ENCODE measurements around the gene LILRB5. TPM values are rescaled to one million over a fixed set of nuclear protein-coding genes. Genes with fewer than 3 reads are reported as not detected.

Gene LILRB5
- polyA plus RNA-seq, 2 donors = 0.63 to 0.92 TPM

DNA sequence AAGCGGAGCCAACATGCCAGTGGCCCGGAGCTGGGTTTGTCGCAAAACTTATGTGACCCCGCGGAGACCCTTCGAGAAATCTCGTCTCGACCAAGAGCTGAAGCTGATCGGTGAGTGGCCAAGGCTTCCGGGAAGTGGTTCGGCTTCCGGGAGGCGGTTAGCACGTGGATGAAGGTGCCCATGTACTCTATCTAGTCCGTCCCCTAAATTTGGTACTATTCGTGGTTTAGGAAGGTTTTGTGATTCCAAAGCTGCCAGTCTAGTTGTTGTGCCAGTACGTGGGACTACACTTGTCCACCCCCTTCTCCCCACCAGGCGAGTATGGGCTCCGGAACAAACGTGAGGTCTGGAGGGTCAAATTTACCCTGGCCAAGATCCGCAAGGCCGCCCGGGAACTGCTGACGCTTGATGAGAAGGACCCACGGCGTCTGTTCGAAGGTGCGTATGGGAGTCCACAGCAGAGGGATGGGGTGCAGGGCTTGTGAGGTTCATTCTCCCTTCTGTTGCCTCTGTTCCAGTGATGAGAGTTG lies 55.8 kb downstream of the LILRB5 start:
- peaks cover 10 to 19% of the 10 kb centered on the region in 2 donors for H3K36me3 ChIP-seq (ENCODE audit: control insufficient read depth in 2 of 2, insufficient read depth in 2 of 2, low read length in 1 of 2)

More for the DNA sequence above, 55.8 kb downstream of the LILRB5 start:
- Histone ChIP-seq H3K4me1 (ENCODE audit: control insufficient read depth in 2 of 2, insufficient read depth in 2 of 2, low read length in 1 of 2) (peaks cover 8 to 11% of the 10 kb centered on the region in 2 donors), H3K27ac (ENCODE audit: low read depth in 2 of 2, low read length in 1 of 2) (peak overlapping the region; percentile 93 to 99), H3K4me3 (ENCODE audit: low read depth in 1 of 2, low read length in 2 of 2) (peak overlapping the region; percentile 69 to 87), H3K27me3 (ENCODE audit: control insufficient read depth in 1 of 2, insufficient read depth in 2 of 2, low read length in 2 of 2) (no peaks in the 10 kb centered on the region), H3K9me3 (ENCODE audit: control insufficient read depth in 2 of 2, insufficient read depth in 1 of 2, low read depth in 1 of 2, low read length in 1 of 2) (no peaks in the 10 kb centered on the region)
- WGBS, 2 donors = 1 to 2% methylated on average over 28 of the region's 28 CpGs

Other genes with a start within 250 kb of the LILRB5 start
- gene VSTM1, start 193.4 kb downstream of the LILRB5 start, polyA plus RNA-seq = not detected
- gene TARM1, start 175.9 kb downstream of the LILRB5 start, polyA plus RNA-seq = not detected
- 1 to 10 TPM in 1 of 2 donors, under 1 TPM in 1; 0.73 to 1.0 TPM for gene OSCAR, start 156.5 kb downstream of the LILRB5 start, polyA plus RNA-seq
- gene NDUFA3, start 154.4 kb downstream of the LILRB5 start, polyA plus RNA-seq = 100 to 1,000 TPM; 147 to 303 TPM
- gene TFPT, start 141.6 kb downstream of the LILRB5 start, polyA plus RNA-seq = 10 to 100 TPM; 11.8 to 13.2 TPM
- gene PRPF31, start 141.5 kb downstream of the LILRB5 start, polyA plus RNA-seq = 10 to 100 TPM; 38.9 to 44.3 TPM
- gene CNOT3, start 119.5 kb downstream of the LILRB5 start, polyA plus RNA-seq = 10 to 100 TPM; 21.3 to 23.0 TPM
- 1 to 10 TPM; 4.9 to 7.0 TPM for gene LENG1, start 97.6 kb downstream of the LILRB5 start, polyA plus RNA-seq
- gene TMC4, start 84.1 kb downstream of the LILRB5 start, polyA plus RNA-seq = 10 to 100 TPM in 1 of 2 donors, 1 to 10 TPM in 1; 2.9 to 11.0 TPM
- gene MBOAT7, start 67.7 kb downstream of the LILRB5 start, polyA plus RNA-seq = 10 to 100 TPM; 21.4 to 22.0 TPM
- 10 to 100 TPM; 17.9 to 55.0 TPM for gene TSEN34, start 66.0 kb downstream of the LILRB5 start, polyA plus RNA-seq
- 1,000 to 10,000 TPM; 2,177 to 3,000 TPM for gene RPS9, start 56.4 kb downstream of the LILRB5 start, polyA plus RNA-seq
- under 1 TPM; 0.63 to 0.75 TPM for gene LILRB3, start 34.3 kb downstream of the LILRB5 start, polyA plus RNA-seq
- gene LILRA6, start 14.5 kb downstream of the LILRB5 start, polyA plus RNA-seq = under 1 TPM; 0.08 to 0.26 TPM
- gene LILRB2, start 23.8 kb upstream of the LILRB5 start, polyA plus RNA-seq = under 1 TPM; 0.39 to 0.67 TPM
- under 1 TPM; 0.12 to 0.34 TPM for gene LILRA5, start 55.9 kb upstream of the LILRB5 start, polyA plus RNA-seq
- under 1 TPM in 1 of 2 donors, not detected in 1; 0.06 TPM for gene LILRA4, start 81.9 kb upstream of the LILRB5 start, polyA plus RNA-seq
- gene LAIR1, start 107.7 kb upstream of the LILRB5 start, polyA plus RNA-seq = 1 to 10 TPM; 1.9 to 2.0 TPM
- 1 to 10 TPM in 1 of 2 donors, under 1 TPM in 1; 0.82 to 3.7 TPM for gene TTYH1, start 158.2 kb upstream of the LILRB5 start, polyA plus RNA-seq
- 100 to 1,000 TPM in 1 of 2 donors, 10 to 100 TPM in 1; 55.3 to 137 TPM for gene LENG8, start 191.9 kb upstream of the LILRB5 start, polyA plus RNA-seq
- gene LENG9, start 206.5 kb upstream of the LILRB5 start, polyA plus RNA-seq = 1 to 10 TPM; 4.4 to 5.8 TPM
- 10 to 100 TPM in 1 of 2 donors, 1 to 10 TPM in 1; 7.0 to 13.1 TPM for gene CDC42EP5, start 216.0 kb upstream of the LILRB5 start, polyA plus RNA-seq
- gene LAIR2, start 245.6 kb upstream of the LILRB5 start, polyA plus RNA-seq = under 1 TPM in 1 of 2 donors, not detected in 1; 0.08 TPM